Measurements from ENCODE around the gene NFIB.

Gene NFIB

DNA sequence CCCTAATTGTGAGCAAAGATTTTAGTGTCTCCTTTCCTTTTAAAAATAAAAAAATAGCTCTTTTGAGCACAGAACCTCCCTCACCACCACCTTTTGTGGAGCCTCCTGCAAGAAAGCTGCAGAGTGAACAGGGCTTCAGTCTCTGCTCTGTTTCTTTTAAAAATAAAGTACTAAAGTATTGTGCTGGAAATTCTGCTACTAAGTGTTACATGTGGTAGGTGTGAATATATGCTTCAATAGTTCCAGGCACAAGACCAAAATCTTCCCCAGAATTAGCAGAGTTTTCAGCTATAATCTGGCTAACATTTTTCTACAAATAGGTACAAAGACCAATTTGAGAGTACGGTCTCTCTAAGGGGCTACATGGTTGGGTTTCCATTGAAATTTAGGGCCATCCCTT, 40.3 kb upstream of the NFIB start:
- ChIA-PET CTCF (interaction anchor here (0.5 to 1.1 kb wide), 8 partner anchors 8 to 1081 kb away, joined by 3 to 9 read pairs (median 4); no protein-coding TSS in a partner anchor), POLR2A (no interaction called here)
- no peak for DNase-seq (ENCODE audit: extremely low spot score)
- no peak for TF ChIP-seq CTBP1 (IDR thresholded peaks at IDR 0.05; ENCODE audit: borderline replicate concordance)
- no peak for TF ChIP-seq PKNOX1 (IDR thresholded peaks at IDR 0.05)
- TF ChIP-seq FOXA1 (IDR thresholded peaks at IDR 0.05) = no peak
- TF ChIP-seq L3MBTL2 (conservative IDR thresholded peaks at IDR 0.05) = no peak
- TF ChIP-seq ELF4 (IDR thresholded peaks at IDR 0.05) = no peak
- no peak for TF ChIP-seq ZNF384 (IDR thresholded peaks at IDR 0.05)

GRCh38 chr9:14353222-14354056, 39.5 kb upstream of the NFIB start:
- peak; percentile 78 for DNase-seq (ENCODE audit: extremely low spot score)
- ChIA-PET CTCF (interaction anchor here (0.5 to 1.2 kb wide), 10 partner anchors 9 to 1080 kb away, joined by 3 to 9 read pairs (median 3); no protein-coding TSS in a partner anchor), POLR2A (interaction anchor here (1.4 kb wide), 1 partner anchor 39 kb away, joined by 4 read pairs; no protein-coding TSS in a partner anchor)
- no peak for TF ChIP-seq ELF4 (IDR thresholded peaks at IDR 0.05)
- no peak for TF ChIP-seq PKNOX1 (IDR thresholded peaks at IDR 0.05)
- TF ChIP-seq ZNF384 (IDR thresholded peaks at IDR 0.05) = peak; percentile 49; the same call in 1 of the 2 replicates

- no peak for TF ChIP-seq LEF1 (IDR thresholded peaks at IDR 0.05; ENCODE audit: borderline replicate concordance)
- no peak for TF ChIP-seq ARNT (IDR thresholded peaks at IDR 0.05)
- no peak for TF ChIP-seq SP1 (IDR thresholded peaks at IDR 0.05)
- no peak for TF ChIP-seq BHLHE40 (IDR thresholded peaks at IDR 0.05; ENCODE audit: borderline replicate concordance)
- no peak for TF ChIP-seq HDGF (IDR thresholded peaks at IDR 0.05; ENCODE audit: borderline replicate concordance)
- TF ChIP-seq CTBP1 (IDR thresholded peaks at IDR 0.05; ENCODE audit: borderline replicate concordance) = no peak
- no peak for TF ChIP-seq ELF4 (IDR thresholded peaks at IDR 0.05)
- TF ChIP-seq PKNOX1 (IDR thresholded peaks at IDR 0.05) = no peak
- TF ChIP-seq NFRKB (IDR thresholded peaks at IDR 0.05) = no peak
- no peak for TF ChIP-seq ZNF384 (IDR thresholded peaks at IDR 0.05)
- no peak for TF ChIP-seq L3MBTL2 (conservative IDR thresholded peaks at IDR 0.05)
- TF ChIP-seq FOXK2 (IDR thresholded peaks at IDR 0.05) = no peak
- no peak for TF ChIP-seq SUZ12 (IDR thresholded peaks at IDR 0.05)
- no peak for TF ChIP-seq FOXM1 (IDR thresholded peaks at IDR 0.05; ENCODE audit: borderline replicate concordance)
- TF ChIP-seq TARDBP (IDR thresholded peaks at IDR 0.05) = no peak
- no peak for TF ChIP-seq FOXA1 (IDR thresholded peaks at IDR 0.05)
- POLR2A ChIA-PET = interaction anchor here (1.4 kb wide), 1 partner anchor 38 kb away, joined by 4 read pairs; no protein-coding TSS in a partner anchor
- no peak for DNase-seq (ENCODE audit: extremely low spot score)
- CTCF ChIA-PET = interaction anchor here (1.2 kb wide), 1 partner anchor 906 kb away, joined by 3 read pairs; no protein-coding TSS in a partner anchor
Measured at GRCh38 chr9:14352503-14352902, 38.6 kb upstream of the NFIB start.

DNA sequence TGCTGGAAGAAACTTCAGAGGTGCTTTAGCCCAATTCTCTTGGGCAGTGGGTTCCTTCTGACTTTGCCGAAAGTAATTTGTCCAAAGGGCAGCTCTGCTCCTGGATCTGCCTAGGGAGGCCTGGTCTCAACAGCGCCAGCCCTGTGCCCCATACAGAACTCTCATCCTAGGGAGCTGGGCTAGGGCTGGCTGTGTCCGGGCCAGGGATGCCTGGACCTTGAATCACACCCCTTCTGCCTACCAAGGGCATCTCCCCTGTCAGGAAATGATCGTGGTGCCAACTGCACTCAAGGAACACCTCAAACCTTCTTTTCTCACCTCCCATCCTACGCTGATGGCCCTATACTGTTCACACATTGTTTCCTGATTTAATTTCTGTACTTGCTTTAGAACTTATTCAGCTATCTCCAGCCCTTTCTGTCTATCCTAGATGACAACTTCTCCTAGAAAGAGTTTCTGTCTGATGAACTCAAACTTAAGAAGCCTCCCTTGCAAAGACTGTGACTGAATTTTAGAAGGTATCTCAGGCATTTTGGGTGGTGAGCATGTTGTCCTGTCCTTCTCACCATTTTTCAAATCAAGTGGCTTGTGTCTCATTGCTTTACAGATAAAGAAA, 37.4 kb upstream of the NFIB start:
- CTCF ChIA-PET = no interaction called here
- no peak for DNase-seq (ENCODE audit: extremely low spot score)
- POLR2A ChIA-PET = no interaction called here
- TF ChIP-seq BHLHE40 (IDR thresholded peaks at IDR 0.05; ENCODE audit: borderline replicate concordance) (no peak), CTBP1 (IDR thresholded peaks at IDR 0.05; ENCODE audit: borderline replicate concordance) (no peak), FOXA1 (IDR thresholded peaks at IDR 0.05) (no peak), FOXM1 (IDR thresholded peaks at IDR 0.05; ENCODE audit: borderline replicate concordance) (no peak), FOXK2 (IDR thresholded peaks at IDR 0.05) (no peak), TARDBP (IDR thresholded peaks at IDR 0.05) (no peak), ARNT (IDR thresholded peaks at IDR 0.05) (no peak), L3MBTL2 (conservative IDR thresholded peaks at IDR 0.05) (no peak), PKNOX1 (IDR thresholded peaks at IDR 0.05) (no peak), SUZ12 (IDR thresholded peaks at IDR 0.05) (no peak), LEF1 (IDR thresholded peaks at IDR 0.05; ENCODE audit: borderline replicate concordance) (no peak), NFRKB (IDR thresholded peaks at IDR 0.05) (no peak), ELF4 (IDR thresholded peaks at IDR 0.05) (no peak)

DNA sequence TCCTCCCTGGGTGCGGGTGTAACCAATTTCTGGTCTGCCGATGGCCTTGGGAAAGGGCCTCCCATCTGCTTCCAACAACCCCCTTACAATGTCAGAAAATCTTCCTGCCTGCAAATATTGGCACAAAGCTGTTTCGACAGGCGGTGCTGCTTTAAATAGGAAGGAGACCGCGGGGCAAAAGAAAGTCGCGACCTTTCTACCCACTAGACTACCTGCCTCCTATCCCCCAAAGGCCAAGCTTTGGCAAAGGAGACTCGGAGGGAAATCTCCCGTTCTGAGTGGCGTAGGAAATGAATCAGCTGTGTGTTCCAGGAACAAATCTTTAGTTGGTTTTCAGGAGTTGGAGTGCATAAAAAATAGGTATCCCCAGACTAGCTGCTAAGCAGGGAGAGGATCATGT, 36.8 kb upstream of the NFIB start:
- ChIA-PET POLR2A (no interaction called here), CTCF (no interaction called here)
- no peak for DNase-seq (ENCODE audit: extremely low spot score)
- TF ChIP-seq L3MBTL2 (conservative IDR thresholded peaks at IDR 0.05) (no peak), TARDBP (IDR thresholded peaks at IDR 0.05) (no peak), NFRKB (IDR thresholded peaks at IDR 0.05) (no peak), BHLHE40 (IDR thresholded peaks at IDR 0.05; ENCODE audit: borderline replicate concordance) (no peak), ZNF384 (IDR thresholded peaks at IDR 0.05) (no peak), SUZ12 (IDR thresholded peaks at IDR 0.05) (no peak), ELF4 (IDR thresholded peaks at IDR 0.05) (no peak), SP1 (IDR thresholded peaks at IDR 0.05) (no peak), LEF1 (IDR thresholded peaks at IDR 0.05; ENCODE audit: borderline replicate concordance) (no peak), CTBP1 (IDR thresholded peaks at IDR 0.05; ENCODE audit: borderline replicate concordance) (no peak), FOXM1 (IDR thresholded peaks at IDR 0.05; ENCODE audit: borderline replicate concordance) (no peak), HDGF (IDR thresholded peaks at IDR 0.05; ENCODE audit: borderline replicate concordance) (no peak), FOXA1 (IDR thresholded peaks at IDR 0.05) (no peak), ARNT (IDR thresholded peaks at IDR 0.05) (no peak)

Data from HEK293T (cell line).